Measurements from ENCODE around the gene VAV2.

The VAV2 gene

DNA sequence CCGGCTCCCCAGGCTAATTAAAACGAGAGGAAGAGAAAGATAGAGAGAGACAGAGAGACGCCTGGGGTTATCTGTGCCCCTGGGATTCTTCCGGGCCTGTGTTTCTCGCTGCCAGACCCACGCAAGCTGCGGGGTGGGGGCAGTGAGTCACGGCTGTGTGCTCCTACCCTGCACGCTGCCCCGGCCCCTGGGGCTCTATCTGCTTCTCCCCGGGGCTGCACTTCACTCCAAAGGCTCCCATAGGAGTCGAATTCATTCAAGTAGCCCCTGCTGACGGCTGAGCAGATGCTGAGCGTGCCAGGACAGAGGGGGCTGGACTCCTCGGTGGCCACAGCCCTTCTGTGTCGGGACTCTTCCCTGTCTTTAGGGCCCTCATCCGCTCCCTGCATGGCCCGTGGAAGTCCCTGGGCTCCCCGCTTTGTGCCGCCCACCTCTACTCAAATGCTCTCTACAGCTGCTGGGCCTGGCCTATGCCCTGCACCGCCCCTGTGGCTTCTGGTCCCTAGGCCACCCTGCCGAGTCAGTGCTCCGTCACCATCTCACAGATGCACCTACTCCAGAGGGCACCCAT lies 276.7 kb downstream of the VAV2 start:
- DNase-seq = no peak

DNA sequence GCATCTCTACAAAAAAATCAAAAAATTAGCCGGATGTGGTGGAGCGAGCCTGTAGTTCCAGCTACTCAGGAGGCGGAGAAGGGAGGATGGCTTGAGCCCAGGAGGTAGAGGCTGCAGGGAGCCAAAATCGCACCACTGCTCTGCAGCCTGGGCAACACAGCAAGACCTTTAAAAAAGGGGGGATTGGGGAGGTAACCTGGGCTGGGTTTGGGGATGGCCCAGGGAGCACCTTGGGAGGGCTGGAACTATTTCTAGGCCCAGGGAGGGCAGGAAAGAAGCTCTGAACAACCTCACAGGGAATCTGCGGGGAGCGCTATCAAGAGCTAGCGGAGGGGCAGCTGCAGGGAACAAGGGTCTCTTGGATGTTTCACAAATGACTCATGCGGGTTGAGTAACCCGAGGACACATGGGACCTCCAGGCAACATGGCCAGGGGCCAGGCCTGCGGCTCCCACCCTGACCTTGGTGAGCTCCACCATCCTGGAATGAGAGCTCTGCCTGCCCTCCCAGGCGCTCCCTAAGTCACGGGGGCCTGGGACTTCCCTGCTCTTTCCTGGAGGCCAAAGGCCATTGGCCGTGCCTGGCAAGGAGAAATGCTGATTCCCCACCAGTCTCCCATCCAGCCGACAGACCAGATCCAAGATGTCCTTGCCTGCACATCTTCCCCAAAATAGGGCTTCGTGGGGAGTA lies 277.4 kb downstream of the VAV2 start:
- no peak for DNase-seq

DNA sequence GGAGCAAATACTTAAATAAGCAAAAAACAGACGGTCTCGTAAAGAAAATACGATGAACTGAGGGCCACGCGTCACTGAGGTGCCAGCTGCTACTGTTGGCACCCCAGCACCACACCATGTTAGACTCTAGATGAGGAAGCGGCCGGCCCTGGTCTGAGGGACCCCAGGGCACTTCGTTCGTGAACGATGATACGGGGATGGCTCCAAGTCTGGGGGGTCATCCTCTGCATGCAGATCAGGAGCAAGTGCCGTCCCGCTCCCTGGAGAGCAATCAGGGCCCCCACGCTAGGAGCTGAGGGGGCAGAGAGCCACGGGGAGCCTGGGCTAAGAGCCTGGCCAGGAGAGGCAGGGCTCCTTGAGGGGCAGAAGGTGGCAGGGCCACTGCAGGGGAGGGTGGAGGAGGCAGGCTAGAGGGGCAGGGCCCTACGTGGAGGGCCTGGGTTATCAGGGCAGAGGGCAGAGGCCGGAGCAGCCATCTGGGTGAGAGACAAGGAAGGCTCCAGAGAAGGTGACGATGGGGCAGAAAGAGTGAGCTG lies 278.1 kb downstream of the VAV2 start:
- no peak for DNase-seq

DNA sequence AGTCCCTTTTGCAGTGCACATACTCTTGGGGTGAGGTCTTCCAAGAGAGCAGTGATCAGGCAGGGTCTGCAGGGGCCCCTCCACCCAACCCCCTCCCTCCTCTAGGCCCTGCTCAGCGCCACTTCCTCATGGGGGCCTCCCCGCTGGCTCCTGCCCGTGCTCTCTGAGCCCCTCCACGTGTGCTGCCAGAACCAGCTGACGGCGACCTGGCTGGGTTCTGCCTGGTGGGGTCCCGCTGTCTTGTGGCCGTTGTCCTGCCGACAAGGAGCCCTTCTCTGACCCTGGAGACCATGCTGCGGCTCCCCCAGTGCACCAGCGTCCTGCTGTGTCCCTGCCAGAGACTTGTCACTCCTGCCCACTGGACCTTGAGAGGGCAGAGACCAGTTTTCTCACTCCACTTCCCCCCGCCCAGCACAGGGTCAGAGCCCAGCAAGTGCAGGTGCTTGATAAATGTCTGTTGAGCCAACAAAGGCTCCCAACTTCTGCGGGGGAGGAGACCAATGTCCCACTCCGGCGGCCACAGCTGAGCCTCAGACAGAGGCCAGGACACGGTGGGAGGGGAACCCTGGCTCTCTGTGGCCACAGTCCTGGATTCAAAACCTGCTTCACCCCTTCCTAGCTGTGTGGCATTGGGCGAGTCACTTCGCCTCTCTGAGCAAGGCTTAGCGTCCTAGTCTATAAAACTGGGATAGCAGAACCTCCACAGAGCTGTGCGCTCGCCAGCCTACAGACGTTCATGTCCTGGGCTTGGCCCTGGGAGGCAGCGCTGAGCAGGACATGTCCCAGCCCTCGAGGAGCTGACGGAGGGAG lies 278.8 kb downstream of the VAV2 start:
- no peak for DNase-seq

DNA sequence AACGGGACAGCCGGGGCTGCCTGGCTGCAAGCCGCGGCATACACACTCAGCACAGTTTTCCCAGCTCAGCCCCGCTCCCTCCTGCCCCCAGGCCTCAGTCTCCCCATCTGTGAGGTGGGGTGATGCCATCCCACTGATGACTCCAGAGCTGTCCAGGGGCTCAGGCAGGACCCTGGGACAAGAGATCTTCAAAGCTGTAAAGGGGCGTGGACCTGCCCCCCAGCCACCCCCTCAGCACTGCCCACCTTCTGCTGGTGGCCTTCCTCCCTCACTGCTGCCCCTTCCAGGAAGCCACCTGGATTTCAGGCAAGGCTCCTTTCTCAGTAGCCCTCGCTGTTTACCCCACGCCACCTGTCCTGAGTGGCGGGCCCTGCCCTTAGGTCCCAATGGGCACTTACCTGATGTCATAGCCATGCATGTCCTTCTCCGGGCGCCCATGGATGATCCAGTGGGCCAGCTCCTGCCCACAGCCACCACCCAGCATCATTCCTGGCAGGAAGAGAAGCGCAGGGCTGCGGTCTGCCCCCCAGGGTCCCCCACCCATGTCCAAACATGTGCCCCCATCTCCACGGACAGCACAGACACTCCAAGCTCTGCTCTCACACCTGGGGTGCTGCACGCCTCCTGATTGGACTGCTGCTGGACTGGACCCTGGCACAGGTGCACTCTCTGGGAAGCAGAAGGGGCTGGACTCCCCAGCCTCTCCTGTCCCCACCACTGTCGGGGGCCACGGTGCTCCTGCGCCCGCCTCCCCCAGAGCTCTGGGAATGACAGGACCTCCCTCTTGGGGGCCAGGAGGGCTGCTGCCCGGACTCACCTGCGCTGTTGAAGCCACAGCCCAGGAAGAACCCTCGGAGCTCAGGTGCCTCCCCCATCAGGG lies 279.7 kb downstream of the VAV2 start:
- no peak for DNase-seq

Data from NCI-H146 (cell line).